ENCODE results near the gene ZBTB18.

The ZBTB18 gene

GRCh38 chr1:244065960-244066388 lies 14.9 kb downstream of the ZBTB18 start:
- peak; percentile 71 for DNase-seq (ENCODE audit: low read depth)
- TF ChIP-seq, protein P1, sequence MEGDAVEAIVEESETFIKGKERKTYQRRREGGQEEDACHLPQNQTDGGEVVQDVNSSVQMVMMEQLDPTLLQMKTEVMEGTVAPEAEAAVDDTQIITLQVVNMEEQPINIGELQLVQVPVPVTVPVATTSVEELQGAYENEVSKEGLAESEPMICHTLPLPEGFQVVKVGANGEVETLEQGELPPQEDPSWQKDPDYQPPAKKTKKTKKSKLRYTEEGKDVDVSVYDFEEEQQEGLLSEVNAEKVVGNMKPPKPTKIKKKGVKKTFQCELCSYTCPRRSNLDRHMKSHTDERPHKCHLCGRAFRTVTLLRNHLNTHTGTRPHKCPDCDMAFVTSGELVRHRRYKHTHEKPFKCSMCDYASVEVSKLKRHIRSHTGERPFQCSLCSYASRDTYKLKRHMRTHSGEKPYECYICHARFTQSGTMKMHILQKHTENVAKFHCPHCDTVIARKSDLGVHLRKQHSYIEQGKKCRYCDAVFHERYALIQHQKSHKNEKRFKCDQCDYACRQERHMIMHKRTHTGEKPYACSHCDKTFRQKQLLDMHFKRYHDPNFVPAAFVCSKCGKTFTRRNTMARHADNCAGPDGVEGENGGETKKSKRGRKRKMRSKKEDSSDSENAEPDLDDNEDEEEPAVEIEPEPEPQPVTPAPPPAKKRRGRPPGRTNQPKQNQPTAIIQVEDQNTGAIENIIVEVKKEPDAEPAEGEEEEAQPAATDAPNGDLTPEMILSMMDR (IDR thresholded peaks at IDR 0.05; ENCODE audit: insufficient read depth, low read depth, low read length, missing control alignments): no peak
- H3K4me3 ChIP-seq (ENCODE audit: low read length): no peak overlapping the region

DNA sequence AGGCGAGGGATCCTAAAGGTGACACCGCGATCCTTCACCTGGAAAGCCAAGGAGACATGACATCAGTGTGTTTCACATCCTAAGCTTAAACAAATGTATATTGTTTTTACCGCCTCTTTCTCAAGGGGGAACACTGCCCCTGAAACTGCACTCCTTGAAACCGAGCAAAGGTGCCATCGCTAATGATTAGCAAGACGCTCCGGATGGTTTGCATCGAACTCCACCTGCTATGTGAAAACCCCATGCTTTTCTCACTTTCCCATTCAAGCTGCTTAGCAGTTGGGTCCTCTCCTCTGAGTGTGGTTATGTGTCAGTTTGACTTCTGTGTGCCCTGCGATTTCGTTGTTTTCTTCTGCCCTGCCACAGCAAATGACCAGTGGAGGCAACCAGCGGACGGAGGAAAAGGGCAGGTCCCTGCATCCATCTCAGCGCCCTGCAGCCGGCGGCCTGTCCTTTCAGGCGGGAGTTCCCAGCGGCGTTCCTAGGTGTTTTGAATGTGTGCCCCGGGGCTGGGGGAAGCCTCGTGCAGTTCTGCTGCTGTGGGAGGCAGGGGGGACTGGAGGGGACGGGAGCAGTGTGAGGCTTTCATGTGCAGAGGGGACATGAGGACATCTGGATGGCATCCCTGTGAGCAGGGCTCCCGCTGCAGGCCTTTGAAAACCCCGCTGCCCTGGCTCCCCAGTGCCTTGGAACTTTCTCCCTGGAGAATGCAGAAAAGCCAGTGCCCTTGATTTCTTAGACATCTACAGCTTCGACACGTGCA lies 16.1 kb downstream of the ZBTB18 start:
- no peak for DNase-seq (ENCODE audit: low read depth)
- TF ChIP-seq, protein P1 (IDR thresholded peaks at IDR 0.05; ENCODE audit: insufficient read depth, low read depth, low read length, missing control alignments): no peak

DNA sequence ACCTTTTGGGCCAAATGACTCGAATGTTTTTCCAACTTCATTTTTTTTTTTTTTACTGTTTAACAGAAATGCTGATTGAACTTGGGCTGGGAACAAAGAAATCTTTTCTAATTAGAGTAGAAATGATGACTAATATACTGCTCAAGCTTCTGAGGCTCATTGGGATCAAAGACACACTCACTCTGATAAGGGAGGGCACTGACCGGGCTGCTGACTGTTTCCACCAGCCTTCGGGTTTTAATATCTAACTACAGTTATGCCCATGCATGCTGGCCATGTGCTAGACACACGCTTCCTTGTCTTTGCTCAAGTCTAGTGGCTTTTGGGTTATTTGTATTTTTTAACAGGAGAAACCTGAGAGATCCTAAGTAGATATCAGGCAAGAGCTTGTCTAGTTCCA lies 16.8 kb downstream of the ZBTB18 start:
- DNase-seq (ENCODE audit: low read depth): no peak
- TF ChIP-seq, protein P1 (IDR thresholded peaks at IDR 0.05; ENCODE audit: insufficient read depth, low read depth, low read length, missing control alignments): no peak
- H3K4me3 ChIP-seq (ENCODE audit: low read length): no peak overlapping the region

More for the DNA sequence above, 16.1 kb downstream of the ZBTB18 start:
- no peak overlapping the region for H3K4me3 ChIP-seq (ENCODE audit: low read length)

DNA sequence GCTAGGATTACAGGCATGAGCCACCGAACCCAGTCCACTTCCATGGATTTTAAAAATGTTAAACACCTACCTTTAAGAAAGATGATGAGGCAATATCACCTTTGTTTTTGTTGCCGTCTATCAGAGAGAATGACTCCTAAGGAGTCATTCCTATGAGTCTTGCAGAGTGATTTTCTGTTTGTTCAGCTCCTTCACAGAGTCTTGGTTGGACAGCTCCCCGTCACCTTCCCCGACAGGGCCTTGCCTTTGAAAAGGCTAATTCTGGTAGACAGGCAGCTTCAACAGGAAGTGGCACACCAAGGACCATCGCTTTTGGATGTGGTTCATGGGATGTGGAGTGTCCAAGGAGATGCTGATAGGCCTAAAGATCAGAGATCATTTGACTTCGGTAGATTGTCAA lies 17.5 kb downstream of the ZBTB18 start:
- TF ChIP-seq, protein P1 (IDR thresholded peaks at IDR 0.05; ENCODE audit: insufficient read depth, low read depth, low read length, missing control alignments): no peak
- peak; percentile 29 for DNase-seq (ENCODE audit: low read depth)
- H3K4me3 ChIP-seq (ENCODE audit: low read length): no peak overlapping the region

DNA sequence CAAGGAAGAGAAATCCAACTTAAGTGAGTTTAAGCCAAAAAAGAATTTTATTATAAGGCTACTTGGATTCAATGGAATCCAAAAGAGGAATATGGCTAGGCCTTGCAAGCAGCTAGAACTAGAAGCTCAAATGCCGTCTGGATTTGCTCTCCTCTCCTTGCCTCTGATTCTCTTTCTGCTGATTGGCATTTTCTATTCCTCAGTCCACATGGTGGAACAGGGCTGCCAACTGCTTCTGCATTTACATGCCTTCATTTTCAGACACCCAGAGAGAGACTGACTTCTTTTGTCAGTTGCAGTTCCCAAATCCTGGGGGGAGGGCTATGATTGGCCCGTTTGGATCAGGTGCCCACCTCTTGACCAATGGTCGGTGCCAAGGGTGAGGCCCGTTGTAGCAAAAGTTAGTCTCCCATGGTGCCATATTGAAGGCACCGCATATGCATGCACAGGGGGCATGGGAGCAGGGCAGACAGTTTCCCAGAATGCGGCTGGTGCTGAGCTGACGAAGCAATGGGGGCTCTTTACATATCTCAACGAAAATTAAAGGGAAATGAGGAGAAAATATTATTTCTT lies 18.3 kb downstream of the ZBTB18 start:
- no peak overlapping the region for H3K4me3 ChIP-seq (ENCODE audit: low read length)
- DNase-seq (ENCODE audit: low read depth): no peak
- TF ChIP-seq, protein P1 (IDR thresholded peaks at IDR 0.05; ENCODE audit: insufficient read depth, low read depth, low read length, missing control alignments): no peak

- no peak overlapping the region for H3K4me3 ChIP-seq (ENCODE audit: low read length)
- no peak for DNase-seq (ENCODE audit: low read depth)
Observed at GRCh38 chr1:244074559-244075171, 23.6 kb downstream of the ZBTB18 start.

More at GRCh38 chr1:244074559-244075171, 23.6 kb downstream of the ZBTB18 start:
- TF ChIP-seq, protein P1 (IDR thresholded peaks at IDR 0.05; ENCODE audit: insufficient read depth, low read depth, low read length, missing control alignments): no peak

Data from epithelial cell of esophagus (primary cell).